GM12875 (cell line): ENCODE results near the gene SLC25A39.

Experiments
- H3K4me3 ChIP-seq: one replicate; pipeline ENCODE4 v1.5.1; 2011; ENCODE audit warnings: low read depth, low read length, control low read depth
- CTCF ChIP-seq: IDR thresholded peaks from 2 replicates; pipeline ENCODE4 v1.5.1; 2011; ENCODE audit warnings: low read depth, mild to moderate bottlenecking, control low read depth, inconsistent platforms, low read length, moderate library complexity, borderline replicate concordance; ENCODE audit not compliant: insufficient read depth

Gene SLC25A39

GRCh38 chr17:44352828-44353671, 28.4 kb upstream of the SLC25A39 start:
- TF ChIP-seq CTCF = no peak
- no peak overlapping the region for H3K4me3 ChIP-seq

- TF ChIP-seq CTCF = no peak
- no peak overlapping the region for H3K4me3 ChIP-seq
Measured at GRCh38 chr17:44351961-44352827, 27.6 kb upstream of the SLC25A39 start.

GRCh38 chr17:44351464-44351863, 26.8 kb upstream of the SLC25A39 start:
- TF ChIP-seq CTCF = no peak
- no peak overlapping the region for H3K4me3 ChIP-seq

- H3K4me3 ChIP-seq = no peak overlapping the region
- peak; percentile 99 for TF ChIP-seq CTCF
Measured at GRCh38 chr17:44350733-44351226, 26.2 kb upstream of the SLC25A39 start.

- no peak for TF ChIP-seq CTCF
- no peak overlapping the region for H3K4me3 ChIP-seq
Measured at GRCh38 chr17:44349553-44350070, 25.0 kb upstream of the SLC25A39 start.

- no peak for TF ChIP-seq CTCF
- H3K4me3 ChIP-seq = no peak overlapping the region
Measured at GRCh38 chr17:44348988-44349364, 24.4 kb upstream of the SLC25A39 start.
